SK-N-SH (cell line): Measurements from ENCODE around the gene PTBP2. TPM values are rescaled to one million over a fixed set of nuclear protein-coding genes. Genes with fewer than 3 reads are reported as not detected.
A peak's percentile ranks its signal among the peaks of the same experiment; 100 is the strongest.

Source experiments
- CTCF ChIA-PET: fragments of 300-600, 350-600 bp; formaldehyde crosslinking; extraction: SDS; loops from one replicate; lab custom pipeline; 2021; lab: Yijun Ruan, JAX
- POLR2A ChIA-PET: fragments of 350-600 bp; sonication (Branson Sonifier 250); formaldehyde crosslinking; extraction: SDS; loops from one replicate; lab custom pipeline; 2020; ENCODE audit warnings: antibody characterized with exemption, inconsistent platforms; lab: Yijun Ruan, JAX
- DNase-seq: peaks from one replicate; pipeline ENCODE4 v3.0.0; 2012
- H2AFZ ChIP-seq: fragments of 200-600 bp; sonication (generic); 2 replicates; pipeline ENCODE4 v1.8.1; 2016; ENCODE audit warnings: antibody characterized with exemption, mild to moderate bottlenecking, low read depth
- H3F3A ChIP-seq: fragments of 200-600 bp; sonication (generic); replicated peaks from 2 replicates; pipeline ENCODE3; 2016; ENCODE audit warnings: antibody characterized with exemption, mild to moderate bottlenecking; ENCODE audit not compliant: insufficient read depth
- H3K27ac ChIP-seq, 2 experiments: fragments of 200-500 bp in 1 of 2; fragments of 200-600 bp in 1 of 2; sonication (Bioruptor generic) in 1 of 2; sonication (generic), shearing (Covaris generic) in 1 of 2; 2 replicates each; pipeline versions ENCODE4 v1.5.1 to v1.6.1; 2014 to 2016; ENCODE audit warnings: low read depth in 2 of 2, inconsistent platforms in 1 of 2, low read length in 1 of 2, mild to moderate bottlenecking in 1 of 2, mixed read lengths in 1 of 2
- H3K27me3 ChIP-seq: fragments of 200-600 bp; sonication (generic), shearing (Covaris generic); 2 replicates; pipeline ENCODE4 v1.6.1; 2016; ENCODE audit warnings: mixed run types; ENCODE audit not compliant: insufficient read depth
- H3K36me3 ChIP-seq, 2 experiments: fragments of 200-500 bp in 1 of 2; fragments of 200-600 bp in 1 of 2; sonication (Bioruptor generic) in 1 of 2; sonication (generic) in 1 of 2; replicated peaks in 1 of 2; 2 replicates each; pipeline versions ENCODE3 to v1.5.1; 2014 to 2016; ENCODE audit warnings: low read length in 1 of 2, mild to moderate bottlenecking in 1 of 2; ENCODE audit not compliant: insufficient read depth in 2 of 2, control insufficient read depth in 1 of 2
- H3K4me1 ChIP-seq, 2 experiments: fragments of 200-500 bp in 1 of 2; fragments of 200-600 bp in 1 of 2; sonication (Bioruptor generic) in 1 of 2; sonication (generic), shearing (Covaris generic) in 1 of 2; 2 replicates each; pipeline versions ENCODE4 v1.5.1 to v1.6.1; 2014 to 2016; ENCODE audit warnings: low read depth in 1 of 2, low read length in 1 of 2, mixed run types in 1 of 2; ENCODE audit not compliant: insufficient read depth in 2 of 2, control insufficient read depth in 1 of 2
- H3K4me2 ChIP-seq: fragments of 200-600 bp; sonication (generic), shearing (Covaris generic); 2 replicates; pipeline ENCODE4 v1.6.1; 2017; ENCODE audit warnings: mixed run types
- H3K4me3 ChIP-seq, 2 experiments: fragments of 200-500 bp in 1 of 2; fragments of 200-600 bp in 1 of 2; sonication (Bioruptor generic) in 1 of 2; sonication (generic), shearing (Covaris generic) in 1 of 2; 2 replicates each; pipeline versions ENCODE4 v1.5.1 to v1.8.1; 2014 to 2016; ENCODE audit warnings: low read depth in 2 of 2, inconsistent platforms in 1 of 2, low read length in 1 of 2, mild to moderate bottlenecking in 1 of 2, mixed read lengths in 1 of 2, moderate library complexity in 1 of 2
- H3K79me2 ChIP-seq: fragments of 200-600 bp; sonication (generic); 2 replicates; pipeline ENCODE4 v1.8.1; 2017; ENCODE audit warnings: mild to moderate bottlenecking; ENCODE audit not compliant: insufficient read depth
- H3K9ac ChIP-seq: fragments of 200-600 bp; sonication (generic); 2 replicates; pipeline ENCODE4 v1.6.1; 2017; ENCODE audit warnings: mixed run types
- H3K9me2 ChIP-seq: fragments of 200-600 bp; sonication (generic); 2 replicates; pipeline ENCODE4 v1.6.1; 2017; ENCODE audit warnings: mixed run types
- H3K9me3 ChIP-seq: fragments of 200-600 bp; sonication (generic); 2 replicates; pipeline ENCODE4 v1.6.1; 2017; ENCODE audit warnings: mixed run types, mild to moderate bottlenecking, moderate library complexity
- H4K20me1 ChIP-seq: fragments of 200-600 bp; sonication (generic); 2 replicates; pipeline ENCODE4 v1.6.1; 2017; ENCODE audit warnings: mild to moderate bottlenecking, mixed run types; ENCODE audit not compliant: insufficient read depth
- CHD2 ChIP-seq: fragments of 150-350 bp; IDR thresholded peaks from 2 replicates; pipeline ENCODE4 v1.6.1; 2018; ENCODE audit warnings: low read length; ENCODE audit not compliant: partially characterized antibody
- ELF1 ChIP-seq: IDR thresholded peaks from 2 replicates; pipeline ENCODE4 v1.4.0; 2012
- EP300 ChIP-seq, 2 experiments: IDR thresholded peaks; 2 replicates each; pipeline versions ENCODE4 v1.4.0 to v1.6.1; 2012; ENCODE audit warnings: borderline replicate concordance in 1 of 2, low read depth in 1 of 2, low read length in 1 of 2
- EZH2phosphoT487 ChIP-seq: fragments of 200-600 bp; sonication (generic); IDR thresholded peaks from 2 replicates; pipeline ENCODE4 v1.6.1; 2017; ENCODE audit warnings: low read depth, mixed run types, mild to moderate bottlenecking, antibody characterized with exemption, moderate library complexity, borderline replicate concordance
- FOXM1 ChIP-seq: IDR thresholded peaks from 2 replicates; pipeline ENCODE4 v1.4.0; 2012; ENCODE audit warnings: low read depth, mild to moderate bottlenecking
- GATA2 ChIP-seq: sonication (generic); formaldehyde crosslinking; IDR thresholded peaks from 2 replicates; pipeline ENCODE4 v1.5.0; 2020; ENCODE audit warnings: mild to moderate bottlenecking, missing genetic modification reagents
- IRF3 ChIP-seq: fragments of 150-350 bp; IDR thresholded peaks from 2 replicates; pipeline ENCODE4 v1.6.1; 2016; ENCODE audit warnings: mild to moderate bottlenecking, low read depth, low read length
- JUND ChIP-seq: IDR thresholded peaks from 2 replicates; pipeline ENCODE4 v1.4.0; 2012
- MEF2A ChIP-seq: IDR thresholded peaks from 2 replicates; pipeline ENCODE4 v1.4.0; 2012; ENCODE audit warnings: low read depth, borderline replicate concordance
- NRF1 ChIP-seq: IDR thresholded peaks from 2 replicates; pipeline ENCODE4 v1.6.1; 2012; ENCODE audit warnings: low read depth, mild to moderate bottlenecking, low read length
- RCOR1 ChIP-seq: fragments of 150-350 bp; IDR thresholded peaks from 2 replicates; pipeline ENCODE4 v1.6.1; 2017; ENCODE audit warnings: antibody characterized with exemption, low read length
- SIN3A ChIP-seq: IDR thresholded peaks from 2 replicates; pipeline ENCODE4 v1.6.1; 2012; ENCODE audit warnings: low read depth, mild to moderate bottlenecking, low read length, moderate library complexity, borderline replicate concordance
- TCF12 ChIP-seq: IDR thresholded peaks from 2 replicates; pipeline ENCODE4 v1.4.0; 2012
- TEAD4 ChIP-seq: IDR thresholded peaks from 2 replicates; pipeline ENCODE4 v1.4.0; 2012; ENCODE audit warnings: mild to moderate bottlenecking, borderline replicate concordance; ENCODE audit not compliant: insufficient read depth
- YY1 ChIP-seq: IDR thresholded peaks from 2 replicates; pipeline ENCODE4 v1.4.0; 2012; ENCODE audit warnings: low read depth, mild to moderate bottlenecking
- WGBS: methylation state at CpG from one replicate; pipeline ENCODE4 v1.1.6; 2017; ENCODE audit warnings: low lambda C conversion rate; 5-methylcytosine and 5-hydroxymethylcytosine counted together
- polyA plus RNA-seq, 3 experiments: library from polyadenylated mRNA; depleted of rRNA; stranded (reverse); fragments of >200 nt; gene quantifications; 2 replicates each; pipeline ENCODE4 v1.2.3, GENCODE V29; 2012
- TF ChIP-seq, protein P1 (sequence below): fragments of 200-600 bp; sonication (generic); IDR thresholded peaks from 2 replicates; pipeline ENCODE4 v1.6.1; 2017; ENCODE audit warnings: antibody characterized with exemption, mild to moderate bottlenecking, moderate library complexity
- TF ChIP-seq, protein P2 (sequence below): IDR thresholded peaks from 2 replicates; pipeline ENCODE4 v1.6.1; 2012; ENCODE audit warnings: mild to moderate bottlenecking, low read depth, low read length, moderate library complexity
- TF ChIP-seq, protein P3 (sequence below): IDR thresholded peaks from 2 replicates; pipeline ENCODE4; 2012
- TF ChIP-seq, protein P4 (sequence below): IDR thresholded peaks from 2 replicates; pipeline ENCODE4 v1.4.0; 2012; ENCODE audit warnings: low read depth, borderline replicate concordance

Gene PTBP2
- polyA plus RNA-seq, 1 of the 3 experiments (the other 2 are of a cell fraction), result 7.3 TPM

- Histone ChIP-seq H4K20me1 (peaks cover 31% of the 10 kb centered on the region), H3K9ac (peak overlapping the region; percentile 99), H3K4me1 (peaks cover 8 to 9% of the 10 kb centered on the region in 2 experiments; a peak in 2 of 4 replicates), H3K27me3 (no peaks in the 10 kb centered on the region), H2AFZ (no peak overlapping the region), H3K27ac (peak overlapping the region; percentile 87 to 95), H3K4me3 (peak overlapping the region; percentile 87 to 97), H3F3A (peaks cover 12% of the 10 kb centered on the region), H3K36me3 (peaks cover 13 to 25% of the 10 kb centered on the region in 2 experiments), H3K4me2 (peak overlapping the region; percentile 95), H3K9me2 (no peaks in the 10 kb centered on the region), H3K9me3 (no peaks in the 10 kb centered on the region), H3K79me2 (peaks cover 62% of the 10 kb centered on the region)
- 0 out of 2 replicates have a peak, but pooled peaks have one; percentile 11 for TF ChIP-seq GATA2 (CRISPR knock-in tag)
- no peak for TF ChIP-seq EZH2phosphoT487
- ChIA-PET CTCF (interaction anchor here (0.6 to 0.9 kb wide), 2 partner anchors 19 to 89 kb away, joined by 3 to 5 read pairs; no protein-coding TSS in a partner anchor), POLR2A (no interaction called here)
- no peak for DNase-seq
- WGBS, result 16% methylated on average over 3 of the region's 3 CpGs
These were observed 1.4 kb downstream of the PTBP2 start for GRCh38 chr1:96722958-96723357.

GRCh38 chr1:96723377-96723776, 1.8 kb downstream of the PTBP2 start:
- Histone ChIP-seq H3K9me3 (no peaks in the 10 kb centered on the region), H3K27me3 (no peaks in the 10 kb centered on the region), H3K9me2 (no peaks in the 10 kb centered on the region), H3K79me2 (peaks cover 66% of the 10 kb centered on the region), H4K20me1 (peaks cover 34% of the 10 kb centered on the region), H3K9ac (peak overlapping the region; percentile 99; the same call in 1 of the 2 replicates), H3F3A (peaks cover 15% of the 10 kb centered on the region), H3K4me1 (peaks cover 8 to 9% of the 10 kb centered on the region in 2 experiments; a peak in 2 of 4 replicates), H2AFZ (no peak overlapping the region), H3K27ac (peak overlapping the region; percentile 87 to 95; a peak in 2 of 4 replicates), H3K4me3 (peak overlapping the region; percentile 87 to 97), H3K4me2 (peak overlapping the region; percentile 95), H3K36me3 (peaks cover 13 to 27% of the 10 kb centered on the region in 2 experiments)
- CTCF ChIA-PET, result interaction anchor here (0.6 to 0.7 kb wide), 2 partner anchors 10 to 89 kb away, joined by 3 read pairs; no protein-coding TSS in a partner anchor
- 30% methylated on average over 4 of the region's 4 CpGs for WGBS
- no peak for DNase-seq
- POLR2A ChIA-PET, result interaction anchor here (0.7 kb wide), 1 partner anchor 1068 kb away, joined by 4 read pairs; no protein-coding TSS in a partner anchor
- TF ChIP-seq, protein P1, sequence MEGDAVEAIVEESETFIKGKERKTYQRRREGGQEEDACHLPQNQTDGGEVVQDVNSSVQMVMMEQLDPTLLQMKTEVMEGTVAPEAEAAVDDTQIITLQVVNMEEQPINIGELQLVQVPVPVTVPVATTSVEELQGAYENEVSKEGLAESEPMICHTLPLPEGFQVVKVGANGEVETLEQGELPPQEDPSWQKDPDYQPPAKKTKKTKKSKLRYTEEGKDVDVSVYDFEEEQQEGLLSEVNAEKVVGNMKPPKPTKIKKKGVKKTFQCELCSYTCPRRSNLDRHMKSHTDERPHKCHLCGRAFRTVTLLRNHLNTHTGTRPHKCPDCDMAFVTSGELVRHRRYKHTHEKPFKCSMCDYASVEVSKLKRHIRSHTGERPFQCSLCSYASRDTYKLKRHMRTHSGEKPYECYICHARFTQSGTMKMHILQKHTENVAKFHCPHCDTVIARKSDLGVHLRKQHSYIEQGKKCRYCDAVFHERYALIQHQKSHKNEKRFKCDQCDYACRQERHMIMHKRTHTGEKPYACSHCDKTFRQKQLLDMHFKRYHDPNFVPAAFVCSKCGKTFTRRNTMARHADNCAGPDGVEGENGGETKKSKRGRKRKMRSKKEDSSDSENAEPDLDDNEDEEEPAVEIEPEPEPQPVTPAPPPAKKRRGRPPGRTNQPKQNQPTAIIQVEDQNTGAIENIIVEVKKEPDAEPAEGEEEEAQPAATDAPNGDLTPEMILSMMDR, result no peak
- TF ChIP-seq ELF1, result no peak
- no peak for TF ChIP-seq CHD2
- TF ChIP-seq NRF1, result no peak
- no peak for TF ChIP-seq MEF2A
- TF ChIP-seq JUND, result no peak
- no peak for TF ChIP-seq EZH2phosphoT487
- TF ChIP-seq, protein P2, sequence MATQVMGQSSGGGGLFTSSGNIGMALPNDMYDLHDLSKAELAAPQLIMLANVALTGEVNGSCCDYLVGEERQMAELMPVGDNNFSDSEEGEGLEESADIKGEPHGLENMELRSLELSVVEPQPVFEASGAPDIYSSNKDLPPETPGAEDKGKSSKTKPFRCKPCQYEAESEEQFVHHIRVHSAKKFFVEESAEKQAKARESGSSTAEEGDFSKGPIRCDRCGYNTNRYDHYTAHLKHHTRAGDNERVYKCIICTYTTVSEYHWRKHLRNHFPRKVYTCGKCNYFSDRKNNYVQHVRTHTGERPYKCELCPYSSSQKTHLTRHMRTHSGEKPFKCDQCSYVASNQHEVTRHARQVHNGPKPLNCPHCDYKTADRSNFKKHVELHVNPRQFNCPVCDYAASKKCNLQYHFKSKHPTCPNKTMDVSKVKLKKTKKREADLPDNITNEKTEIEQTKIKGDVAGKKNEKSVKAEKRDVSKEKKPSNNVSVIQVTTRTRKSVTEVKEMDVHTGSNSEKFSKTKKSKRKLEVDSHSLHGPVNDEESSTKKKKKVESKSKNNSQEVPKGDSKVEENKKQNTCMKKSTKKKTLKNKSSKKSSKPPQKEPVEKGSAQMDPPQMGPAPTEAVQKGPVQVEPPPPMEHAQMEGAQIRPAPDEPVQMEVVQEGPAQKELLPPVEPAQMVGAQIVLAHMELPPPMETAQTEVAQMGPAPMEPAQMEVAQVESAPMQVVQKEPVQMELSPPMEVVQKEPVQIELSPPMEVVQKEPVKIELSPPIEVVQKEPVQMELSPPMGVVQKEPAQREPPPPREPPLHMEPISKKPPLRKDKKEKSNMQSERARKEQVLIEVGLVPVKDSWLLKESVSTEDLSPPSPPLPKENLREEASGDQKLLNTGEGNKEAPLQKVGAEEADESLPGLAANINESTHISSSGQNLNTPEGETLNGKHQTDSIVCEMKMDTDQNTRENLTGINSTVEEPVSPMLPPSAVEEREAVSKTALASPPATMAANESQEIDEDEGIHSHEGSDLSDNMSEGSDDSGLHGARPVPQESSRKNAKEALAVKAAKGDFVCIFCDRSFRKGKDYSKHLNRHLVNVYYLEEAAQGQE, result no peak
- TF ChIP-seq SIN3A, result no peak
- TF ChIP-seq TEAD4, result no peak
- no peak for TF ChIP-seq IRF3
- TF ChIP-seq EP300 (IDR thresholded peaks at IDR 0.05; ENCODE audit: borderline replicate concordance in 1 of 2, low read depth in 1 of 2, low read length in 1 of 2), result no peak
- TF ChIP-seq FOXM1, result no peak
- TF ChIP-seq GATA2 (CRISPR knock-in tag), result no peak
- no peak for TF ChIP-seq YY1
- TF ChIP-seq TCF12, result no peak
- TF ChIP-seq RCOR1, result no peak
- TF ChIP-seq, protein P3, sequence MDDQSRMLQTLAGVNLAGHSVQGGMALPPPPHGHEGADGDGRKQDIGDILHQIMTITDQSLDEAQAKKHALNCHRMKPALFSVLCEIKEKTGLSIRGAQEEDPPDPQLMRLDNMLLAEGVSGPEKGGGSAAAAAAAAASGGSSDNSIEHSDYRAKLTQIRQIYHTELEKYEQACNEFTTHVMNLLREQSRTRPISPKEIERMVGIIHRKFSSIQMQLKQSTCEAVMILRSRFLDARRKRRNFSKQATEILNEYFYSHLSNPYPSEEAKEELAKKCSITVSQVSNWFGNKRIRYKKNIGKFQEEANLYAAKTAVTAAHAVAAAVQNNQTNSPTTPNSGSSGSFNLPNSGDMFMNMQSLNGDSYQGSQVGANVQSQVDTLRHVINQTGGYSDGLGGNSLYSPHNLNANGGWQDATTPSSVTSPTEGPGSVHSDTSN, result no peak
- TF ChIP-seq, protein P4, sequence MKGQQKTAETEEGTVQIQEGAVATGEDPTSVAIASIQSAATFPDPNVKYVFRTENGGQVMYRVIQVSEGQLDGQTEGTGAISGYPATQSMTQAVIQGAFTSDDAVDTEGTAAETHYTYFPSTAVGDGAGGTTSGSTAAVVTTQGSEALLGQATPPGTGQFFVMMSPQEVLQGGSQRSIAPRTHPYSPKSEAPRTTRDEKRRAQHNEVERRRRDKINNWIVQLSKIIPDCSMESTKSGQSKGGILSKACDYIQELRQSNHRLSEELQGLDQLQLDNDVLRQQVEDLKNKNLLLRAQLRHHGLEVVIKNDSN, result no peak
